ENCODE measurements around the gene NEBL. TPM values are rescaled to one million over a fixed set of nuclear protein-coding genes. Genes with fewer than 3 reads are reported as not detected.

Gene NEBL
- total RNA-seq, 1 donor from 2014 or later = 77.6 TPM

DNA sequence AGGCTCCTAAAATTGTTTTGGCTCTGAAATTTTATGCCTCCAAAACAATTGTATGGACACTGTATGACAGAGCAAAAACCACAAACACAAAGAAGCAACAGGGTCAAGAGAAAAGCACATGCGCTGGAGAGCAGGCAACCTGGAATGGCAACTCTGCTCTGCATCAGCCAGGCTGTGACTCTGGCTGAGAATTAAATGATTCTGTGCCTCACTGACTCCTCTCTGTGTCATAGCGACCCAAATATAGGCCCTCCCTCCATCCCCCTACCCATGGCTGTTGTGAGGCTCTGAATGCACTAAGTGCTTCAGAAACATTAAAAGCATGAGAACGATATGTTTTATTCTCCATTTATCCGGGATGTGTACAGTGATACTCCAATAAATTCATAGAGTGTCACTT, 24.9 kb upstream of the NEBL start:
- H3K9ac ChIP-seq = no peak overlapping the region
- no peak overlapping the region for H3K4me2 ChIP-seq
- H3K36me3 ChIP-seq = no peaks in the 10 kb centered on the region
- Mint-ChIP-seq H3K4me1 (peaks cover 4% of the 10 kb centered on the region), H3K36me3 (no peaks in the 10 kb centered on the region), H3K27ac (no peak overlapping the region), H3K4me3 (no peak overlapping the region), H3K27me3 (ENCODE audit: insufficient read depth, low read depth) (no peaks in the 10 kb centered on the region), H3K9me3 (no peaks in the 10 kb centered on the region)
- H3F3A ChIP-seq (ENCODE audit: low read depth) = no peaks in the 10 kb centered on the region
- H3K9me3 ChIP-seq (ENCODE audit: low read depth) = no peaks in the 10 kb centered on the region
- H3K4me1 ChIP-seq = no peaks in the 10 kb centered on the region
- H3K27me3 ChIP-seq = no peaks in the 10 kb centered on the region
- H3K79me2 ChIP-seq (ENCODE audit: low read depth) = no peaks in the 10 kb centered on the region
- H3K4me3 ChIP-seq = no peak overlapping the region
- no peak for DNase-seq (ENCODE audit: low spot score)
- no peak for TF ChIP-seq EZH2 (IDR thresholded peaks at IDR 0.05)
- TF ChIP-seq, protein P1, sequence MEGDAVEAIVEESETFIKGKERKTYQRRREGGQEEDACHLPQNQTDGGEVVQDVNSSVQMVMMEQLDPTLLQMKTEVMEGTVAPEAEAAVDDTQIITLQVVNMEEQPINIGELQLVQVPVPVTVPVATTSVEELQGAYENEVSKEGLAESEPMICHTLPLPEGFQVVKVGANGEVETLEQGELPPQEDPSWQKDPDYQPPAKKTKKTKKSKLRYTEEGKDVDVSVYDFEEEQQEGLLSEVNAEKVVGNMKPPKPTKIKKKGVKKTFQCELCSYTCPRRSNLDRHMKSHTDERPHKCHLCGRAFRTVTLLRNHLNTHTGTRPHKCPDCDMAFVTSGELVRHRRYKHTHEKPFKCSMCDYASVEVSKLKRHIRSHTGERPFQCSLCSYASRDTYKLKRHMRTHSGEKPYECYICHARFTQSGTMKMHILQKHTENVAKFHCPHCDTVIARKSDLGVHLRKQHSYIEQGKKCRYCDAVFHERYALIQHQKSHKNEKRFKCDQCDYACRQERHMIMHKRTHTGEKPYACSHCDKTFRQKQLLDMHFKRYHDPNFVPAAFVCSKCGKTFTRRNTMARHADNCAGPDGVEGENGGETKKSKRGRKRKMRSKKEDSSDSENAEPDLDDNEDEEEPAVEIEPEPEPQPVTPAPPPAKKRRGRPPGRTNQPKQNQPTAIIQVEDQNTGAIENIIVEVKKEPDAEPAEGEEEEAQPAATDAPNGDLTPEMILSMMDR (IDR thresholded peaks at IDR 0.05) = no peak
- no peak for TF ChIP-seq EZH2phosphoT487 (IDR thresholded peaks at IDR 0.05)
- H3K27ac ChIP-seq = no peak overlapping the region
- no peaks in the 10 kb centered on the region for H4K20me1 ChIP-seq (ENCODE audit: low read depth)
- H2AFZ ChIP-seq (replicated peaks) = no peak overlapping the region

DNA sequence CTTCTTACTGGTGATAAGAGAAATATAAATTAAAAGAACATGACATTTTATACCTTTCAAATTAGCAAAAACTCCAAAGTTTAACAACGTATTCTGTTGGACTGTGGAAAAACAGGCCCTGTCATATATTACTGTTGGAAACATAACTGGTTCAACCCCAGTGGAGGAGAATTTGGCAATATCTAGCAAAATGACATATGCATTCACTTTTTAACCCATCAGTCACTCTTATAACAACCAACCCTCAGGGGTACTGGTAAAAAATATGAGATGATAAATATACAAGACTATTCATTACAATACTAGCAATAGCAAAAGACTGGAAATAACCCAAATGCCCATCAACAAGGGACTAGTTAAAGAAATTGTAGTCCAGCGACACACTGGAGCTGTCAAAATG, 22.9 kb upstream of the NEBL start:
- Histone ChIP-seq H3K4me1 (no peaks in the 10 kb centered on the region), H3K27me3 (no peaks in the 10 kb centered on the region), H3K9me3 (ENCODE audit: low read depth) (no peaks in the 10 kb centered on the region), H3K4me2 (no peak overlapping the region), H3K79me2 (ENCODE audit: low read depth) (no peaks in the 10 kb centered on the region), H3K4me3 (no peak overlapping the region), H3K9ac (no peak overlapping the region), H3K27ac (no peak overlapping the region), H3F3A (ENCODE audit: low read depth) (no peaks in the 10 kb centered on the region), H3K36me3 (no peaks in the 10 kb centered on the region), H2AFZ (replicated peaks) (no peak overlapping the region), H4K20me1 (ENCODE audit: low read depth) (no peaks in the 10 kb centered on the region)
- H3K27me3 Mint-ChIP-seq (ENCODE audit: insufficient read depth, low read depth) = no peaks in the 10 kb centered on the region
- no peaks in the 10 kb centered on the region for H3K9me3 Mint-ChIP-seq
- TF ChIP-seq EZH2phosphoT487 (IDR thresholded peaks at IDR 0.05) (no peak), EZH2 (IDR thresholded peaks at IDR 0.05) (no peak)
- TF ChIP-seq, protein P1 (IDR thresholded peaks at IDR 0.05) = no peak
- H3K36me3 Mint-ChIP-seq = no peaks in the 10 kb centered on the region
- peaks cover 4% of the 10 kb centered on the region for H3K4me1 Mint-ChIP-seq
- DNase-seq (ENCODE audit: low spot score) = no peak
- no peak overlapping the region for H3K27ac Mint-ChIP-seq
- no peak overlapping the region for H3K4me3 Mint-ChIP-seq

DNA sequence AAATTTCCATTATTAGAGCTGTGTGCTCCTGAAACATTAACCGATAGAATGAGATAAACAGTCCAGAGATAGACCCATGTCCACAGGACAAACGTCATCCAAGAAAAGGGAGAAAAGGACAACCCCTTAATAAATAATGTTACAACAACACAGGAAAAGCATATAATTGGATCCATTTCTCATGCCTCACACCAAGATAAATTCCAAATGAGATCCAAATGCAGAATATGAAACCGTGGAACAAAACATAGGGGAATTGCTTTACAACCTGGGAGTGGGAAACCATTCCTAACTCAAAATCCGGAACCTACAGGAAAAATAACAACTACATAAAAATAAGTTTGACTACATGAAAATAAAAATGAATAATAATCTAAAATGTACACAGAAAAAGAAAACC, 22.4 kb upstream of the NEBL start:
- no peaks in the 10 kb centered on the region for H3F3A ChIP-seq (ENCODE audit: low read depth)

More for the DNA sequence above, 22.4 kb upstream of the NEBL start:
- H3K27ac ChIP-seq = no peak overlapping the region
- no peak overlapping the region for H2AFZ ChIP-seq (replicated peaks)
- no peak overlapping the region for H3K27ac Mint-ChIP-seq
- no peak overlapping the region for H3K4me3 ChIP-seq
- H3K27me3 Mint-ChIP-seq (ENCODE audit: insufficient read depth, low read depth) = no peaks in the 10 kb centered on the region
- no peak for DNase-seq (ENCODE audit: low spot score)
- no peaks in the 10 kb centered on the region for H3K27me3 ChIP-seq
- H3K9me3 ChIP-seq (ENCODE audit: low read depth) = no peaks in the 10 kb centered on the region
- no peaks in the 10 kb centered on the region for H3K36me3 Mint-ChIP-seq
- no peaks in the 10 kb centered on the region for H4K20me1 ChIP-seq (ENCODE audit: low read depth)
- H3K36me3 ChIP-seq = no peaks in the 10 kb centered on the region
- no peaks in the 10 kb centered on the region for H3K79me2 ChIP-seq (ENCODE audit: low read depth)
- H3K9me3 Mint-ChIP-seq = no peaks in the 10 kb centered on the region
- no peaks in the 10 kb centered on the region for H3K4me1 ChIP-seq
- no peak overlapping the region for H3K4me2 ChIP-seq
- H3K4me3 Mint-ChIP-seq = no peak overlapping the region
- TF ChIP-seq, protein P1 (IDR thresholded peaks at IDR 0.05) = no peak
- no peak for TF ChIP-seq EZH2 (IDR thresholded peaks at IDR 0.05)
- TF ChIP-seq EZH2phosphoT487 (IDR thresholded peaks at IDR 0.05) = no peak
- peaks cover 4% of the 10 kb centered on the region for H3K4me1 Mint-ChIP-seq
- no peak overlapping the region for H3K9ac ChIP-seq
